Measurements from ENCODE around the gene PSMD7.
"Not testable (repeated sequence)": the region's sequence is repeated elsewhere in the genome, so short reads cannot be mapped to it uniquely, and the experiment has no call there.

The PSMD7 gene

GRCh38 chr16:74337506-74337905 lies 40.9 kb downstream of the PSMD7 start:
- intact Hi-C loops (cut with DNase I) = not testable (repeated sequence)

GRCh38 chr16:74339226-74339625 lies 42.6 kb downstream of the PSMD7 start:
- DNase-seq; intact Hi-C loops (cut with DNase I): not testable (repeated sequence)

More at GRCh38 chr16:74337506-74337905, 40.9 kb downstream of the PSMD7 start:
- not testable (repeated sequence) for DNase-seq

- DNase-seq; intact Hi-C loops (cut with DNase I): not testable (repeated sequence)
These were observed 56.4 kb downstream of the PSMD7 start for GRCh38 chr16:74353038-74353437.

All from head of caudate nucleus (tissue), 42 donors.